ENCODE measurements around the gene ZNF467.

ZNF467 gene

GRCh38 chr7:149774237-149775175 is 1.1 kb upstream of the ZNF467 start:
- no peak for TF ChIP-seq CTCF (IDR thresholded peaks at IDR 0.05; ENCODE audit: low read depth, low read length)
- no peak overlapping the region for H3K4me3 ChIP-seq (ENCODE audit: low read depth, low read length)

- TF ChIP-seq CTCF (IDR thresholded peaks at IDR 0.05; ENCODE audit: low read depth, low read length), result no peak
- H3K4me3 ChIP-seq (ENCODE audit: low read depth, low read length), result peak overlapping the region; percentile 43
Observed at GRCh38 chr7:149772956-149773434, 393 bp downstream of the ZNF467 start.

- H3K4me3 ChIP-seq (ENCODE audit: low read depth, low read length), result peak overlapping the region; percentile 63
- no peak for TF ChIP-seq CTCF (IDR thresholded peaks at IDR 0.05; ENCODE audit: low read depth, low read length)
Observed at GRCh38 chr7:149772241-149772955, 990 bp downstream of the ZNF467 start.

GRCh38 chr7:149771720-149772240 is 1.6 kb downstream of the ZNF467 start:
- no peak for TF ChIP-seq CTCF (IDR thresholded peaks at IDR 0.05; ENCODE audit: low read depth, low read length)
- H3K4me3 ChIP-seq (ENCODE audit: low read depth, low read length), result peak overlapping the region; percentile 63

GRCh38 chr7:149770728-149771636 is 2.4 kb downstream of the ZNF467 start:
- H3K4me3 ChIP-seq (ENCODE audit: low read depth, low read length), result peak overlapping the region; percentile 34; the same call in 1 of the 2 replicates
- no peak for TF ChIP-seq CTCF (IDR thresholded peaks at IDR 0.05; ENCODE audit: low read depth, low read length)

GRCh38 chr7:149769915-149770314 is 3.5 kb downstream of the ZNF467 start:
- TF ChIP-seq CTCF (IDR thresholded peaks at IDR 0.05; ENCODE audit: low read depth, low read length), result no peak
- H3K4me3 ChIP-seq (ENCODE audit: low read depth, low read length), result no peak overlapping the region
